SK-N-MC (cell line): ENCODE measurements around the gene BPHL.

Experiments
- EZH2 ChIP-seq: fragments of 200-600 bp; sonication (generic); IDR thresholded peaks from one replicate; pipeline ENCODE4 v1.6.1; 2017; ENCODE audit warnings: antibody characterized with exemption
- POLR2AphosphoS5 ChIP-seq: IDR thresholded peaks from 2 replicates; pipeline ENCODE4 v1.6.1; 2012; ENCODE audit warnings: mild to moderate bottlenecking, low read depth, low read length, borderline replicate concordance

DNA sequence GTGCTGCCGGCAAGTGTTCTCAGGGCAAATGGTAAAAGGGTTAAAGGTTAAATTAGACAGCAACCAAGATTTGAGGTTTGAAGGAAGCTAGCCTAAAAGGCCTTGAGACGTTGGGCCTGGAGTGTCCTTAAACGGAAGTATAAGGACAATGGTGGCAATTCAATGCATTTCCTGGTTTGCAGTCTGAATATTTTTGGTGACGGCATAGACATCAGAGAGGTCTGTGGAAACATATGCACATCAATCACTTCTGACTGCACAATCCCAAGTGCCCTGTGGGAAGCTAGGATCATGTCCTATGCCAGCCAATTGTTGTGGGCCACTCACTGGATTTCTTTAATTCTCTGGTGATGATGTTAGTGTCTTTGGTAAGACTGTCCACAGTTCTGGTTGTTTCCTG lies 64.6 kb downstream of the BPHL start:
- no peak for TF ChIP-seq POLR2AphosphoS5
- TF ChIP-seq EZH2, result no peak
